GM10266 (cell line): ENCODE results near the gene SERPINA9.

ENCODE experiments used
- DNase-seq: peaks from one replicate; pipeline ENCODE4 v3.0.0; 2012; ENCODE audit errors: extremely low spot score
- CTCF ChIP-seq: IDR thresholded peaks from 2 replicates; pipeline ENCODE4 v1.5.1; 2012; ENCODE audit warnings: mild to moderate bottlenecking, low read depth; ENCODE audit not compliant: control insufficient read depth, insufficient read depth; ENCODE audit errors: missing control alignments

The SERPINA9 gene

GRCh38 chr14:94501588-94502516 is 25.9 kb upstream of the SERPINA9 start:
- DNase-seq = no peak
- no peak for TF ChIP-seq CTCF

- TF ChIP-seq CTCF = no peak
- DNase-seq = no peak
Observed at GRCh38 chr14:94500264-94500663, 24.3 kb upstream of the SERPINA9 start.

- TF ChIP-seq CTCF = no peak
- DNase-seq = no peak
Observed at GRCh38 chr14:94499673-94500072, 23.7 kb upstream of the SERPINA9 start.

GRCh38 chr14:94498215-94498614 is 22.2 kb upstream of the SERPINA9 start:
- no peak for TF ChIP-seq CTCF
- no peak for DNase-seq

GRCh38 chr14:94494085-94494484 is 18.1 kb upstream of the SERPINA9 start:
- no peak for TF ChIP-seq CTCF
- peak; percentile 67 for DNase-seq

- no peak for TF ChIP-seq CTCF
- no peak for DNase-seq
Observed at GRCh38 chr14:94491511-94491910, 15.5 kb upstream of the SERPINA9 start.

GRCh38 chr14:94489336-94489735 is 13.3 kb upstream of the SERPINA9 start:
- no peak for DNase-seq
- no peak for TF ChIP-seq CTCF
